Ovary (tissue), 3 donors: Measurements from ENCODE around the gene SLC22A2.

Experiments
- CTCF ChIP-seq, 3 donors: fragments of 450-650 bp in 2 of 3; fragments of 200-600 bp in 1 of 3; IDR thresholded peaks; one replicate each; pipeline versions ENCODE4 v1.5.1 to v1.8.0; 2016 to 2022; ENCODE audit warnings: antibody characterized with exemption in 3 of 3, mild to moderate bottlenecking in 1 of 3
- EP300 ChIP-seq: sonication (generic); formaldehyde crosslinking; IDR thresholded peaks from one replicate; pipeline ENCODE4 v1.6.1; 2017; ENCODE audit warnings: antibody characterized with exemption
- POLR2A ChIP-seq: fragments of 450-650 bp; IDR thresholded peaks from one replicate; pipeline ENCODE4 v1.6.1; 2017; ENCODE audit warnings: antibody characterized with exemption, mild to moderate bottlenecking, moderate library complexity
- donor health status: DM: no; HTN: no; CAD: no.

GRCh38 chr6:160267102-160267501 lies 8.5 kb upstream of the SLC22A2 start:
- TF ChIP-seq POLR2A = no peak
- TF ChIP-seq CTCF (IDR thresholded peaks at IDR 0.05) = no peak
- TF ChIP-seq EP300 = no peak
